Omental fat pad (tissue), 4 donors: Measurements from ENCODE around the gene MYOG. TPM values are rescaled to one million over a fixed set of nuclear protein-coding genes. Genes with fewer than 3 reads are reported as not detected.

Experiments
- ATAC-seq: fragments of 150-250 bp; one replicate; pipeline ENCODE4 v1.9.1; 2016; ENCODE audit warnings: mild to moderate bottlenecking, moderate library complexity; ENCODE audit not compliant: low FRiP score
- DNase-seq: peaks from one replicate; pipeline ENCODE4 v3.0.0-alpha.2; 2019; ENCODE audit warnings: low spot score
- total RNA-seq, 4 donors: library from RNA; depleted of rRNA; stranded (reverse); fragments of >200 nt; gene quantifications; one replicate each; pipeline ENCODE4 v1.1.0, GENCODE V29; 2016
- TF ChIP-seq, protein P1 (sequence below), 3 donors: fragments of 450-650 bp; IDR thresholded peaks; one replicate each; pipeline ENCODE4 v1.5.1; 2016 to 2017; ENCODE audit warnings: antibody characterized with exemption in 3 of 3, mild to moderate bottlenecking in 3 of 3, moderate library complexity in 2 of 3

Gene MYOG
- total RNA-seq, 4 donors from 2014 or later: not detected

DNA sequence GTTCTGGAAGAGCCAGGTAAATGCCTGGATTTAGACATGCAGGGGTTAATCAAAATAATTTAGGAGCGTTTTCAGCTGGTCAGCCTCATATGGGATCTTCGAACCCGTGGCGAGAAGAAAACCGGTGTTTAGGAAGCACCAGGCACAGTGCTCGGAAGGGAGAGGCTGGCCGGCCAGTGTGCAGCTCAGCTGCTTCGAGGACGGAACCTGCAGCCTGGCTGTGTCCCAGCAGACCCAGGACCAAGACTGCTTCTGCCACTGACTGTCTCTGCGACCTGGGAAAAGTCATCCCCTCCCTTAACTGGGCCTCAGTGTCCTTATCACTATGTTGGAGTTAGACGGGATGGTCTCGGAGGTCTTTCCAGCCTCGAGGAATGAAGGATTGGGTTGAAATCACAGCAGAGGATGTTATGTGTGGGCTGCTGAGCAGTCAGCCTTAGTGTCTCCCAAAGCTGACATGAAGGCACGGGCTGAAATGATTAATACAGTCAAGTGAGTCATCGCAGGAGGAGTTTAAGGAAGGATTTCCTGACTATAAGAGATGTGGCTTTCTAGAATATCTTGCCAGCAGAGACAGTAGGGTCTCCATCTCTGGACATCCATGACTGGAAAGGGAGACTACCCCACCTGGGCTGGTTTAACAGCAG lies 38.7 kb downstream of the MYOG start:
- TF ChIP-seq, protein P1, sequence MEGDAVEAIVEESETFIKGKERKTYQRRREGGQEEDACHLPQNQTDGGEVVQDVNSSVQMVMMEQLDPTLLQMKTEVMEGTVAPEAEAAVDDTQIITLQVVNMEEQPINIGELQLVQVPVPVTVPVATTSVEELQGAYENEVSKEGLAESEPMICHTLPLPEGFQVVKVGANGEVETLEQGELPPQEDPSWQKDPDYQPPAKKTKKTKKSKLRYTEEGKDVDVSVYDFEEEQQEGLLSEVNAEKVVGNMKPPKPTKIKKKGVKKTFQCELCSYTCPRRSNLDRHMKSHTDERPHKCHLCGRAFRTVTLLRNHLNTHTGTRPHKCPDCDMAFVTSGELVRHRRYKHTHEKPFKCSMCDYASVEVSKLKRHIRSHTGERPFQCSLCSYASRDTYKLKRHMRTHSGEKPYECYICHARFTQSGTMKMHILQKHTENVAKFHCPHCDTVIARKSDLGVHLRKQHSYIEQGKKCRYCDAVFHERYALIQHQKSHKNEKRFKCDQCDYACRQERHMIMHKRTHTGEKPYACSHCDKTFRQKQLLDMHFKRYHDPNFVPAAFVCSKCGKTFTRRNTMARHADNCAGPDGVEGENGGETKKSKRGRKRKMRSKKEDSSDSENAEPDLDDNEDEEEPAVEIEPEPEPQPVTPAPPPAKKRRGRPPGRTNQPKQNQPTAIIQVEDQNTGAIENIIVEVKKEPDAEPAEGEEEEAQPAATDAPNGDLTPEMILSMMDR (IDR thresholded peaks at IDR 0.05): no peak
- no peak for DNase-seq
- peak; percentile 85 for ATAC-seq

DNA sequence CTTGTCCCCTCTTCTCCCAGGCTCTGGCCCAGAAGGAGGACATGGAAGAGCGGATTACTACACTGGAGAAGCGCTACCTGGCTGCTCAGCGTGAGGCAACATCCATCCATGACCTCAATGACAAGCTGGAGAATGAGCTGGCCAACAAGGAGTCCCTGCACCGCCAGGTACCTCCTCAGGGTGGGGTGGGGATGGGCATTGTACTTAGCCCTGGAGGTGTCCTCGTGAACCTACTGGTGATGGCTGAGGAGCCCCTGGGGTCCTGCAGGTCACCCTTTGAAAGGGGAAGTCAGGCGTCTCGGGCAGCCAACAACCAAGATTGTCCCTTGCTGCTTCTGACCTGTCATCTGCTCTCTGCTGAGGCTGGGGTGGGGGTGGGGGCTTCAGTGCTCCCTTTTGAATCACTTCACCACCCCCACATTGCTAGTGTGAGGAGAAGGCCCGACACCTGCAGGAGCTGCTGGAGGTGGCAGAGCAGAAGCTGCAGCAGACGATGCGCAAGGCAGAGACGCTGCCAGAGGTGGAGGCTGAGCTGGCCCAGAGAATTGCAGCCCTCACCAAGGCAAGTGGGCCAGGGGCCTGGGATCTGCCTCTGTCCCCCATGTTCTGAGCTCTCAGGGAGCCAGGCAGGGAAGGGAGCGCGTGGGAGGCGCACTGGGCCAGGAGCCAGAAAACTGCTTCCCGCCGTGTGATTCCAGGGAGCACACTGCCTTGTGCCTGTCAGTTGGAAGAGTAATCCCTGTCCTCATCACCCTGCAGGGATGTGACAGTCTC lies 39.8 kb downstream of the MYOG start:
- ATAC-seq (no peak), DNase-seq (no peak)
- TF ChIP-seq, protein P1 (IDR thresholded peaks at IDR 0.05): no peak

GRCh38 chr1:203045336-203045735 lies 40.5 kb downstream of the MYOG start:
- DNase-seq (no peak), ATAC-seq (no peak)
- TF ChIP-seq, protein P1 (IDR thresholded peaks at IDR 0.05): no peak

DNA sequence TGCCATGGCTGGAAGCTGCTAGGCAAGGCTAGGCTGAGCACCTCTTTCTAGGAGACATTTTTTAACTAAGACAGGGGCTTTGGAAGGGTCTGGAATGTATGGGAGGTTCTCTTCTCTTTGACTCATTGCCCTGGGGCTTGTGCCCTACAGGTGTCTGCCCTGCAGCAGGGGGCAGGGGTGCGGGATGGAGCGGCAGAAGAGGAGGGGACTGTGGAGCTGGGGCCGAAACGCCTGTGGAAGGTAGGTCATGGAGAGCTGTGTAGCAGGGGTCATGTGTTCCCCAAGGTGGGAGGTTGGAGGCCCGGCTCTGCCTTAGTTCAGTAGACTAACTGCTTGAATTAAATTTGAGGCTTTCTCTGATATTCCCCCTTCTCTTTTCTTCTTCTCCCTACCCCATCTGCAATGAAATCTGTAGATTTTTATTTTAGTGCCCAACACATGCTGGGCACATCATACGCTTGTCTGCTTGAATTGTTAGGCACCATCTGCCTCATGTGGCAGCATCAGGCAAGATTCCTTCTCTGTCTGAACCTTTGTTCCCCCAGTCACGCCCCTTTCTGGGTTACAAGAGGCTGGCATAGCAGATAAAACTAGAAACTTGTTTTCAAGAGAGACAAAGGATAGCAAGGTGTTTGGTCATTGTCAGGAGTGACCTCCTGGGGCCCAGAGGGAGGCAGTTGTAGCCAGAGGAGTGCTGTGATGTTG lies 41.1 kb downstream of the MYOG start:
- DNase-seq (no peak), ATAC-seq (no peak)
- TF ChIP-seq, protein P1 (IDR thresholded peaks at IDR 0.05): no peak

DNA sequence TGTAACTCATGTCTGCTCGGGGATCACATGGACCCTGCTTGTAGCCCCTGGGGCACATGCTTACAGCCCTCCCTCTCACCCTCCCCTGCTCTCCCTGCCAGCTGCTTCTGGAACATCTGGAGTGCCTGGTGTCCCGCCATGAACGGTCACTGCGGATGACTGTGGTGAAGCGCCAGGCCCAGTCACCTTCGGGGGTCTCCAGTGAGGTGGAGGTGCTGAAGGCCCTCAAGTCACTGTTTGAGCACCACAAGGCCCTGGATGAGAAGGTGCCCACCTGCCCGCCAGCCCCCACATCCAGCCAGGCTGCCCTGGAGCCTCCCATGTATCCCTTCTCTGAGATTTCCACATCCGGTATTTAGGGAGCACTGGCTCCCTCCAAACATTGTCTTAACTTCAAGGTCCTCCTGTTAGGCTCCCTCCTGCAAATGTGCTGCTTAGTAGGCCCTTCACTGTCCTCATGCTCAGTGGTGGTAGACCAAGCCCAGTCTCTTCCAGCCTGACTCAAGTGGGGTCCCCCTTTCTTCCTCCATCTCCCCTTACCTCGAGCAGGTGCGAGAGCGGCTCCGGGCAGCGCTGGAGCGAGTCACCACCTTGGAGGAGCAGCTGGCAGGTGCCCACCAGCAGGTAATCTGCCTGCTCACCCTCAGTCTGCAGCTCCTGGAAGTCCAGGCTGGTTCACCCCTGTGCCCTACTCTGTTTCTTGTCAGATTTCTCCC lies 41.8 kb downstream of the MYOG start:
- no peak for DNase-seq
- TF ChIP-seq, protein P1 (IDR thresholded peaks at IDR 0.05): no peak
- no peak for ATAC-seq

DNA sequence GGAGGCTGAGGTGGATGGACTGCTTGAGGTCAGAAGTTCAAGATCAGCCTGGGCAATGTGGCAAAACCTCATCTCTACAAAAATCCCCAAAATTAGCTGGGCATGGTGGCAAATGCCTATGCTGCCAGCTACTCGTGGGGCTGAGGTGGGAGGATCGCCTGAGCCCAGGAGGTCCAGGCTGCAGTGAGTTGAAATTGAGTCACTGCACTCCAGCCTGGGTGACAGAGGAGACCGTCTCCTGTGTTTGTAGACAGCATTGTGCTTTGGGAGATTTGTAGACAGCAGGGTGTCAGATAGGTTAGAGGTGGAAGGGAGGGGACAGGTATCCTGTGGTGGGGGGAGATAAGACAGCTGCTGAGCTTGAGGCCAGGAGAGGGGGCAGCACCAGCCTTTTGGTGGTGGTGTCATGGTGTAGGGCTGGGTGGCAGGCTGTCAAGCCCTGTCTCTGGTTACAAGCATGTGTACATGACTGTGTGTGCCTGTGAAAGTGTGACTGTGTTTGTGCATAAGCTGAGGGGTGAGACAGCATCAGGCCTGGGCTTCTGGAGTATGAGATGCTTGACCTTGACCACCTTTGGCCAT lies 44.4 kb downstream of the MYOG start:
- no peak for ATAC-seq
- DNase-seq: peak; percentile 17
- TF ChIP-seq, protein P1 (IDR thresholded peaks at IDR 0.05): no peak
